ENCODE data around the gene DEGS2. TPM values are rescaled to one million over a fixed set of nuclear protein-coding genes. Genes with fewer than 3 reads are reported as not detected.

Gene DEGS2
- total and polyA plus RNA-seq, 2 of the 13 experiments (the other 11 are each of a cell fraction or from before 2014, with no cell fraction given): 0.09 TPM

DNA sequence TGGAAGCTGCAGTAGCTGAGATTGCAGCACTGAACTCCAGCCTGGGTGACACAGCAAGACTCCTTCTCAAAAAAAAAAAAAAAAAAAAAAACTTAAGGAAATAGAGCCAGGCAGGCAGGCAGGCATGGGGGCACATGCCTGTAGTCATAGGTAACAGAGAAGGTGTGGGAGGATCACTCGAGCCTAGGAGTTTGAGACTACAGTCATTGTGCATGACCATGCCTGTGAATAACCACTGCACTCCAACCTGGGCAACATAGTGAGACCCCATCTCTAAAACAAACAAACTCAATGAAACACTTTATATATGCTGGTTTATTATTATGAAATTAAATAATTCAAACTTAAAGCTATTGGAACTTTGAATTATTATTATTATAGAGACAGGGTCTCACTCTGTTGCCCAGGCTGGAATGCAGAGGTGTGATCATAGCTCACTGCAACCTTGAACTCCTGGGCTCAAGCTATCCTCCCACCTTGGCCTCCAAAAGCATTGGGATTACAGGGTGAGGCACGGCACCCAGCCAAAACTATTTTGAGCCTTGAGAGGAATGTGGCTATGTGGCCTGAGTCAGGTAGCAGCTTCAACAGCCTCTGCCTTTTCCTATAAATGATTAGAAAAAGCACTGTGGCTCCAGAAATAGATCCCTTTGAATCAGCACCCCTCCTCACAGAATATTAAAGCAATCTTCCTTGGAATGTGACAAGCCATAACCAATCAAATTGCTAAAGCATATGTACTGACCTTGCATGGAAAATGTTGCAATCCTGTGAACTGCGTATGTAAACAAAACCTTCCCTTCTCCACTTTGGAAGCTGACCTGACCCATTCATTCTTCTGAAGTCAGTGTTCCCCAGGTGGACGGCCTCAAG lies 44.8 kb upstream of the DEGS2 start (continued):
- peak; percentile 46; the same call in 1 of the 2 replicates for TF ChIP-seq DMAP1 (CRISPR knock-in tag; IDR thresholded peaks at IDR 0.05)
- TF ChIP-seq LCORL (IDR thresholded peaks at IDR 0.05): no peak
- TF ChIP-seq LCORL (CRISPR knock-in tag; IDR thresholded peaks at IDR 0.05): peak; percentile 90
- no peak for TF ChIP-seq IKZF4 (CRISPR knock-in tag; IDR thresholded peaks at IDR 0.05; ENCODE audit: borderline replicate concordance, low read depth, not compliant biosample characterization)
- no peak for TF ChIP-seq GTF2F1 (IDR thresholded peaks at IDR 0.05; ENCODE audit: low read length)
- no peak for TF ChIP-seq PAF1 (CRISPR knock-in tag; IDR thresholded peaks at IDR 0.05)
- no peak for TF ChIP-seq RBFOX2 (IDR thresholded peaks at IDR 0.05; ENCODE audit: low read depth, low read length)
- no peak for TF ChIP-seq MLLT10 (CRISPR knock-in tag; IDR thresholded peaks at IDR 0.05)
- TF ChIP-seq ELF3 (CRISPR knock-in tag; IDR thresholded peaks at IDR 0.05): peak; percentile 65; the same call in 1 of the 2 replicates
- peak; percentile 39; the same call in 1 of the 2 replicates for TF ChIP-seq ZNF430 (CRISPR knock-in tag; IDR thresholded peaks at IDR 0.05)
- TF ChIP-seq TCF12 (IDR thresholded peaks at IDR 0.05): no peak
- TF ChIP-seq TCF12 (CRISPR knock-in tag; IDR thresholded peaks at IDR 0.05): peak; percentile 69; the same call in 1 of the 2 replicates
- no peak for TF ChIP-seq PHF20 (CRISPR knock-in tag; IDR thresholded peaks at IDR 0.05)
- TF ChIP-seq ZNF615 (CRISPR knock-in tag; IDR thresholded peaks at IDR 0.05; ENCODE audit: borderline replicate concordance): no peak
- TF ChIP-seq IRF2 (CRISPR knock-in tag; IDR thresholded peaks at IDR 0.05): peak; percentile 68; the same call in 1 of the 2 replicates
- TF ChIP-seq HMG20A (CRISPR knock-in tag; IDR thresholded peaks at IDR 0.05; ENCODE audit: borderline replicate concordance): peak; percentile 85; the same call in 1 of the 2 replicates
- TF ChIP-seq MBD4 (IDR thresholded peaks at IDR 0.05; ENCODE audit: borderline replicate concordance, low read length): no peak
- TF ChIP-seq, protein P1, sequence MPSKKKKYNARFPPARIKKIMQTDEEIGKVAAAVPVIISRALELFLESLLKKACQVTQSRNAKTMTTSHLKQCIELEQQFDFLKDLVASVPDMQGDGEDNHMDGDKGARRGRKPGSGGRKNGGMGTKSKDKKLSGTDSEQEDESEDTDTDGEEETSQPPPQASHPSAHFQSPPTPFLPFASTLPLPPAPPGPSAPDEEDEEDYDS (CRISPR knock-in tag; IDR thresholded peaks at IDR 0.05): peak; percentile 67
- TF ChIP-seq ZNF180 (CRISPR knock-in tag; IDR thresholded peaks at IDR 0.05; ENCODE audit: borderline replicate concordance, low read depth): no peak
- TF ChIP-seq, protein P2, sequence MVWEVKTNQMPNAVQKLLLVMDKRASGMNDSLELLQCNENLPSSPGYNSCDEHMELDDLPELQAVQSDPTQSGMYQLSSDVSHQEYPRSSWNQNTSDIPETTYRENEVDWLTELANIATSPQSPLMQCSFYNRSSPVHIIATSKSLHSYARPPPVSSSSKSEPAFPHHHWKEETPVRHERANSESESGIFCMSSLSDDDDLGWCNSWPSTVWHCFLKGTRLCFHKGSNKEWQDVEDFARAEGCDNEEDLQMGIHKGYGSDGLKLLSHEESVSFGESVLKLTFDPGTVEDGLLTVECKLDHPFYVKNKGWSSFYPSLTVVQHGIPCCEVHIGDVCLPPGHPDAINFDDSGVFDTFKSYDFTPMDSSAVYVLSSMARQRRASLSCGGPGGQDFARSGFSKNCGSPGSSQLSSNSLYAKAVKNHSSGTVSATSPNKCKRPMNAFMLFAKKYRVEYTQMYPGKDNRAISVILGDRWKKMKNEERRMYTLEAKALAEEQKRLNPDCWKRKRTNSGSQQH (CRISPR knock-in tag; IDR thresholded peaks at IDR 0.05; ENCODE audit: low read depth): peak; percentile 97
- TF ChIP-seq, protein P3, sequence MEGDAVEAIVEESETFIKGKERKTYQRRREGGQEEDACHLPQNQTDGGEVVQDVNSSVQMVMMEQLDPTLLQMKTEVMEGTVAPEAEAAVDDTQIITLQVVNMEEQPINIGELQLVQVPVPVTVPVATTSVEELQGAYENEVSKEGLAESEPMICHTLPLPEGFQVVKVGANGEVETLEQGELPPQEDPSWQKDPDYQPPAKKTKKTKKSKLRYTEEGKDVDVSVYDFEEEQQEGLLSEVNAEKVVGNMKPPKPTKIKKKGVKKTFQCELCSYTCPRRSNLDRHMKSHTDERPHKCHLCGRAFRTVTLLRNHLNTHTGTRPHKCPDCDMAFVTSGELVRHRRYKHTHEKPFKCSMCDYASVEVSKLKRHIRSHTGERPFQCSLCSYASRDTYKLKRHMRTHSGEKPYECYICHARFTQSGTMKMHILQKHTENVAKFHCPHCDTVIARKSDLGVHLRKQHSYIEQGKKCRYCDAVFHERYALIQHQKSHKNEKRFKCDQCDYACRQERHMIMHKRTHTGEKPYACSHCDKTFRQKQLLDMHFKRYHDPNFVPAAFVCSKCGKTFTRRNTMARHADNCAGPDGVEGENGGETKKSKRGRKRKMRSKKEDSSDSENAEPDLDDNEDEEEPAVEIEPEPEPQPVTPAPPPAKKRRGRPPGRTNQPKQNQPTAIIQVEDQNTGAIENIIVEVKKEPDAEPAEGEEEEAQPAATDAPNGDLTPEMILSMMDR (CRISPR knock-in tag; IDR thresholded peaks at IDR 0.05): peak; percentile 11; the same call in 1 of the 2 replicates
- TF ChIP-seq ETV5 (CRISPR knock-in tag; IDR thresholded peaks at IDR 0.05; ENCODE audit: borderline replicate concordance): peak; percentile 35; the same call in 1 of the 2 replicates
- TF ChIP-seq, protein P4, sequence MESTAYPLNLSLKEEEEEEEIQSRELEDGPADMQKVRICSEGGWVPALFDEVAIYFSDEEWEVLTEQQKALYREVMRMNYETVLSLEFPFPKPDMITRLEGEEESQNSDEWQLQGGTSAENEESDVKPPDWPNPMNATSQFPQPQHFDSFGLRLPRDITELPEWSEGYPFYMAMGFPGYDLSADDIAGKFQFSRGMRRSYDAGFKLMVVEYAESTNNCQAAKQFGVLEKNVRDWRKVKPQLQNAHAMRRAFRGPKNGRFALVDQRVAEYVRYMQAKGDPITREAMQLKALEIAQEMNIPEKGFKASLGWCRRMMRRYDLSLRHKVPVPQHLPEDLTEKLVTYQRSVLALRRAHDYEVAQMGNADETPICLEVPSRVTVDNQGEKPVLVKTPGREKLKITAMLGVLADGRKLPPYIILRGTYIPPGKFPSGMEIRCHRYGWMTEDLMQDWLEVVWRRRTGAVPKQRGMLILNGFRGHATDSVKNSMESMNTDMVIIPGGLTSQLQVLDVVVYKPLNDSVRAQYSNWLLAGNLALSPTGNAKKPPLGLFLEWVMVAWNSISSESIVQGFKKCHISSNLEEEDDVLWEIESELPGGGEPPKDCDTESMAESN (CRISPR knock-in tag; conservative IDR thresholded peaks at IDR 0.05): 0 out of 2 replicates have a peak, but pooled peaks have one; percentile 42
- peak; percentile 76 for TF ChIP-seq TBX2 (CRISPR knock-in tag; IDR thresholded peaks at IDR 0.05; ENCODE audit: borderline replicate concordance)

All from HepG2 (cell line).